Measurements from ENCODE around the gene SECISBP2.

Gene SECISBP2

GRCh38 chr9:89383721-89384300 is 65.5 kb downstream of the SECISBP2 start:
- no peak for TF ChIP-seq CTCF (IDR thresholded peaks at IDR 0.05)

- TF ChIP-seq CTCF (IDR thresholded peaks at IDR 0.05) = no peak
These were observed 66.5 kb downstream of the SECISBP2 start for GRCh38 chr9:89384783-89385182.

- TF ChIP-seq CTCF (IDR thresholded peaks at IDR 0.05) = no peak
These were observed 67.9 kb downstream of the SECISBP2 start for GRCh38 chr9:89386206-89386605.

GRCh38 chr9:89386797-89387196 is 68.5 kb downstream of the SECISBP2 start:
- TF ChIP-seq CTCF (IDR thresholded peaks at IDR 0.05) = no peak

- TF ChIP-seq CTCF (IDR thresholded peaks at IDR 0.05) = no peak
These were observed 69.0 kb downstream of the SECISBP2 start for GRCh38 chr9:89387197-89387849.

- no peak for TF ChIP-seq CTCF (IDR thresholded peaks at IDR 0.05)
These were observed 70.0 kb downstream of the SECISBP2 start for GRCh38 chr9:89388084-89388867.

GRCh38 chr9:89388868-89389177 is 70.5 kb downstream of the SECISBP2 start:
- no peak for TF ChIP-seq CTCF (IDR thresholded peaks at IDR 0.05)
